HCT116 (cell line): ENCODE results near the gene PPP1R3C.

ENCODE experiments used
- CTCF ChIP-seq, 3 experiments: fragments of 200-600 bp in 1 of 3; sonication (generic) in 1 of 3; IDR thresholded peaks in 2 of 3; conservative IDR thresholded peaks in 1 of 3; 2 replicates each; pipeline ENCODE4 v1.5.1; 2012 to 2017; ENCODE audit warnings: low read depth in 2 of 3, low read length in 2 of 3, antibody characterized with exemption in 1 of 3, borderline replicate concordance in 1 of 3, control low read depth in 1 of 3, mild to moderate bottlenecking in 1 of 3, mixed read lengths in 1 of 3, mixed run types in 1 of 3, moderate library complexity in 1 of 3; ENCODE audit not compliant: insufficient read depth in 1 of 3
- EZH2 ChIP-seq: fragments of 200-600 bp; sonication (generic); IDR thresholded peaks from 2 replicates; pipeline ENCODE4 v1.6.1; 2017; ENCODE audit warnings: antibody characterized with exemption, mixed run types
- POLR2AphosphoS5 ChIP-seq: IDR thresholded peaks from 2 replicates; pipeline ENCODE4 v1.6.1; 2011; ENCODE audit warnings: mild to moderate bottlenecking, low read depth, low read length, moderate library complexity
- ZNF274 ChIP-seq: fragments of 200-500 bp; sonication (Bioruptor generic); IDR thresholded peaks from 2 replicates; pipeline ENCODE4 v1.6.1; 2014; ENCODE audit warnings: mild to moderate bottlenecking, low read depth, low read length, inconsistent platforms

DNA sequence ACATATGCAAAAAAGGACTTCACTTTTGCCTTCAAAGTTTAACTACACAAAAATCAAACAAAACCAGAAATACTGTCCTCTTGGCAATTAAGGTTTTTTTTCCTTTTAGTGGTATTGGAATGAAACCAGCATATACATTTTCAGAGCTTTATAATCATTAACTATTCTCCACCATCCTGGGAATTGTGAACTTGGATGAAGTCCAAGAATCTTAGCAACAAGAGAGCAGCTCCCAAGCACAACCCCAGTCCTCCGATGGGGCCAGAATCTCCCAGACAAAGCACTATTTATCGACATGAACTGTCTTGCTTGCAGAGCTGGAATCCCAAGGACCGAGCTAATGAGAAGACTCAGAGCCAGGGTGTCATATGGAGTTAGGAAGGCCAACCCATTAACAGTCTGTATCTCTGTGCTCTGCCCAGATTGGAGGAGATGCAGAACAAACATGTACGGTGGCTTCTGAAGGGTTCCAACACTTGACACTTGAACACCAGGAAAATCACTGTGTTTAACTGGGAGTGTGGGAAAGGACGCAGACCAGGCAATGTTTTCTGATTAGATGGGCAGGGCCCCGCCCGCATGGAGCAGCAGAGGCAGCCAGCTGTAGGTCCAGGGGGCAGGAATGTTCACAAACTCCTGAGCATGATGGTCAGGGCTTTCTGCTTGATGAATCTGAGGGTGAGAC, 35.5 kb downstream of the PPP1R3C start:
- TF ChIP-seq CTCF (IDR thresholded peaks at IDR 0.05 in 2 of 3, conservative IDR thresholded peaks at IDR 0.05 in 1 of 3; ENCODE audit: borderline replicate concordance in 1 of 3, insufficient read depth in 1 of 3, low read depth in 2 of 3, low read length in 2 of 3), result no peak
- TF ChIP-seq POLR2AphosphoS5, result no peak
- TF ChIP-seq EZH2, result no peak
- TF ChIP-seq ZNF274, result no peak
